CD4-positive, alpha-beta T cell treated with Interleukin-6 at 100 ng/mL for 8 hours (primary cell): ENCODE data around the gene DSCAM.

Source experiments
- DNase-seq: peaks from one replicate; pipeline ENCODE4 v3.0.0-alpha.2; 2020; ENCODE audit warnings: mixed read lengths, low spot score

The DSCAM gene

GRCh38 chr21:40837456-40837855, 9.5 kb downstream of the DSCAM start:
- no peak for DNase-seq

- no peak for DNase-seq
Observed at GRCh38 chr21:40835184-40835694, 11.7 kb downstream of the DSCAM start.

GRCh38 chr21:40833184-40833583, 13.8 kb downstream of the DSCAM start:
- no peak for DNase-seq

- DNase-seq: no peak
Observed at GRCh38 chr21:40832316-40832715, 14.6 kb downstream of the DSCAM start.

GRCh38 chr21:40830836-40831235, 16.1 kb downstream of the DSCAM start:
- no peak for DNase-seq

- DNase-seq: no peak
Observed at GRCh38 chr21:40829791-40830190, 17.2 kb downstream of the DSCAM start.

DNA sequence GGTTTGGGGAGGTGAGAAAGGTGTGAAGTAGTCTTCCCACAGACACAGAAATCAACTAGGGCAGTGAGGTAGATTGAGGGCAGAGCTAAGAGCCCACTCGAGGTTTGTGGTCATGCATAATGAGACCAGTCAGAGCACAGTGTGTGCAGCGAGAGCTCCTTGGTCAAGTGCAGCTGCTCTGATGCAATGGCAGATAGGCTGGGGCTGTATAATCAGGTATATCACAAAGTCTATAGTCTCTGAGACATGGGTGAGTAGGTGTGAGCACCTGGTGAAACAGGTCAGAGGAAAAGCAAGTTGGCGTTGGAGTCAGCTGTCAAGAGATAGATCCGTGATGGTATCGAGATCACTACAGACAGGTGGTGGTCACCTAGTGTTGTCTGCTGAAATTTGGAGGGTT, 17.6 kb downstream of the DSCAM start:
- DNase-seq: no peak

- DNase-seq: no peak
Observed at GRCh38 chr21:40827509-40827908, 19.4 kb downstream of the DSCAM start.

DNA sequence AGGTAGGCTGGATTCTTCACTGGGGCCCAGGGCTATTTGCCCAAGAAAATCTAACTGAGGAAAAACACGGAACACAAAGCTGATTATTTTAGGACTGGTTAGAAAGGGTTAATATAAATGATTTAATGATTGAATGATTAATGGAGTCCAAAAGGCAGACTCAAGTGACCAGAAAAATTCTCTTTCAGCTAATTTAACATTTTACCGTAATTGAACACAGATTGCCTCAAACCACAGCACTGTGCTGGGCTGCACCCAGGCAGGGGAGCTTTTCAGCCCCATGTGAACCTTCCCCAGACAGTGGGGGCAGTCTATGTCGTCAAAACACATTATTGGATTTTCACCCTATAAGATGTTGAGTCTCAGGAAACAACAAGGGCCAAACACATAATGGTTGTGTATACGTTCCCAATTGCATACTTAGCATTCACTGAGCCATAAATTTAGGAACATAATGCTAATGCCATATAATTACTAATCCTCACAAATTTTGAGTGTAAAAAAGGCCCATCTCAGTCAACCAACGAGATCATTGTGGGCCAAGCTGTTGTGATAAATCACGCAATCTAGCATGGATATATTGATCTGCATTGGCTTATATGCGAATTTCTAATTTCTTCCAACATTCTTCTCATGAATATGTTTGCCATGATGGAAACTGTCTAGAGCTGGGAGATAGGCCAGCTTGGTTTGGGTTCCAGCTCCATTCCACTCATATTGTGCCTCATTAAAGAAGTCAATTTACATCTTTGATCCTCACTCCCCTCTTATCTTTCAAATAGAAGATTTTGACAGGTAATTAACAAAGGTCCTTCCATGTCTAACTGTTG, 27.7 kb downstream of the DSCAM start:
- no peak for DNase-seq

GRCh38 chr21:40813918-40814317, 33.0 kb downstream of the DSCAM start:
- DNase-seq: no peak

DNA sequence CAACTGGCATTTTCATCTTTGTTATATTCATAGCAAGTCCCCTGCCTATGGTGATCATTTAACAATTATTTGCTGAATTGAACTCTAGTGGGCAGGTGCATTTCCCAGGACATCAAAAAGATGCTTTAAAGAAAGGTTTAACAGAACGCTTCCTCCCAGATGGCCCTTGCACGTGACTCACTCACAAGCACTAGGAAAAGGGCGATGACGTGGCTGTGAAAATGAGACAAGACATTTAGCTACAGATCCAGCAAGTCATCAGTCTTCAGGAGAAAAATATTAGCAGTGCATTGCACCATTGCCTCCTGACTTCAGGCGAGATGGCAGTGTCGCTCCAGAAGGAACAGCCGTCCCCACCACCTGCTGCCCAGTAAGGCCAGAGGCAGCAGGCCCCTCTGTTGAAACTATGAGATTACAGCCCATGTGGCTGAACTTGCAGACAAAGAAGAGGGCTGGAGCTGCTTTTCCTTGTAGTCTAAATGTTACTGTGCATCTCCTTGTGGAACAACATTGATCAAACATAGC, 37.2 kb downstream of the DSCAM start:
- no peak for DNase-seq

DNA sequence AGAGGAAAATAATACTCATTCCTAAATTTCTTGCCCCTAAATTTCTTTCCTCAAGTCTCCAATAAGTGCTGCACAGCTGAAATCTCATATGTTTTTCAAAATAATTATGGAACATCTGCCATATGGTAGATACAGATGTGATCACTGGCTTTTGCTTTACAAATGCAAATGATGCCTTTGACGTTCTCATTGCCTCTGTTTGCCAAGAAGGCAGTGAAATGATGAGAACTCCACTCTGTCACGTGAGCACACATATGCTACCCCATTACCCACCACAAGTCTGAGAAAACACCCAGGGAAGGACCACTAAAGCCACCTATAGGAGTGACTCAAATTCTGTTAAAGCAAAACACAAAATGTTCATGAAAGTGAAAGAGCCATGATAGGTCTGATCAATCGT, 43.9 kb downstream of the DSCAM start:
- no peak for DNase-seq

DNA sequence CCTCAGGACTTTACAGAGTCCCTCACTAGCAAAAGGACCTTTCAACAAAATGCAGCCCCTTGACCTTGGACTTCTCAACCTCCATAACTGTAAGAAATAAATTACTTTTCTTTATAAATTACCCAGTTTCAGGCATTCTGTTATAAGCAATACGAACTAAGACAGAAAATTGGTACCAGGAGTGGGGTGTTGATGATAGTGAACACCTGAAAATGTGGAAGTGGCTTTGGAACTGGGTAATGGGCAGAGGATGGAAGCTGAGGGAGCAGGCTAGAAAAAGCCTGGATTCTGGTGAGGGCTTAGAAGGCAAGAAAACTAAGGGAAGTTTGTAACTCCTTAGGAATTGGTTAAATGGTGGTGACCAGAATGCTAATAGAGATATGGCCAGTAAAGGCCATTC, 46.8 kb downstream of the DSCAM start:
- no peak for DNase-seq

GRCh38 chr21:40797891-40798290, 49.1 kb downstream of the DSCAM start:
- DNase-seq: no peak

- no peak for DNase-seq
Observed at GRCh38 chr21:40797410-40797809, 49.5 kb downstream of the DSCAM start.

DNA sequence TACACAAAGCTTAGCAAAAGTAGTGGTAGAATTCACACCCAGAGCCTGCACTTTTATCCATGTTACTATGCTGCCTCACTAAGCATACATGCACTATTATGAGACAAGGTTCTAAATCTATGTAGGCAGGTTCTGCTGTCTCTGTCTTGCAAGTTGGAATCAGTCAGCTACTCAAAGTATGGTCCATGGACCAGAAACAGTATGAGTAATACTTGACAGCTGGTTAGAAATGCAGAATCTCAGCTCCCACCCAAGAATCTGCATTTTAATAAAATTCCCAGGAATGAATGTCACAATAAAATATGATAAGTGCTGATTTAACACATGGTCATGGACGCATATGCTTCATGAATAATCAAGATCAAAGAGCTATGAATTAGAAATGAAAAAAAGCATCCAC, 50.5 kb downstream of the DSCAM start:
- no peak for DNase-seq

GRCh38 chr21:40795313-40795712, 51.6 kb downstream of the DSCAM start:
- DNase-seq: no peak

- DNase-seq: no peak
Observed at GRCh38 chr21:40792691-40793456, 54.1 kb downstream of the DSCAM start.

- DNase-seq: no peak
Observed at GRCh38 chr21:40788635-40789034, 58.3 kb downstream of the DSCAM start.

DNA sequence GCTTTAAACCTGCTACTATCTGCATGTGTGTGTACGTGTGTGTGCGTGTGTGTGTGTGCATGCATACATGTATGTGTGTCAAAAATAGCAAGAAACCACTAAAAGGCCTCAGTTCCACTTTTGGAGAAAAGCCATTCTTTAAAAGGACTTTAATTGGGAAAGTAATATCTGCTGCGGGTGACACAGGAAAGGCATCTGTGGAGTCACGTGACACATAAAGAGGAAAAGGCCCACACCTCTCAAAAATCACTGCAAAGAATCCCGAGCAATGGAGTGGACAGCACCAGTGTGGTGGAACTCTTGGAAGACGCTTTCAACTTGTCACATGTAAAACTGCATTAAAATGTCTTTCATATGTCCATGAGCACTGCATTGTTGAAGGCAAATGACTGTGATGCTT, 63.6 kb downstream of the DSCAM start:
- no peak for DNase-seq

GRCh38 chr21:40770435-40771055, 76.4 kb downstream of the DSCAM start:
- DNase-seq: no peak

- DNase-seq: no peak
Observed at GRCh38 chr21:40769231-40769630, 77.7 kb downstream of the DSCAM start.

DNA sequence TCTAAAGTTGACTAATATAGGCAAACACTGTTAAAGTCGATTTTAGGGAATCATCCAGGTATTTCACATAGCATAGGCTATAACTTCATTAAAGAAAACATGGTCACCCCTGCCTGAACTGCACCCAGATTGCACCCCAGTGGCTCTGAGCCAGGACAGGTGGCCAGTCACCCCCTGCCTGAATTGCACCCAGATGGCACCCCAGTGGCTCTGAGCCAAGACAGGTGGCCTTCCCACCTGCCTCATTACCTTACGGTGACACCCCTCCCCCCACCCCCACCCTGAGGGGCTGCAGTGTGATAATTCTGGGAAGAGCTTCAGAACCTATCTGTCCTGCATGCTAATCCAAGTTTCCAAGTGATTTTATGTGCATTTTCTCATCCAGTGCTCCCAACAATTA, 78.9 kb downstream of the DSCAM start:
- no peak for DNase-seq
